HG03469 (cell line): Measurements from ENCODE around the gene CLIP4.

Experiments used
- ATAC-seq: cut with Tn5 transposase; IDR thresholded peaks from one replicate; pipeline ENCODE4 v1.9.1; 2021; ENCODE audit warnings: mild to moderate bottlenecking, moderate library complexity, moderate number of reproducible peaks; ENCODE audit not compliant: unreplicated experiment

The CLIP4 gene

DNA sequence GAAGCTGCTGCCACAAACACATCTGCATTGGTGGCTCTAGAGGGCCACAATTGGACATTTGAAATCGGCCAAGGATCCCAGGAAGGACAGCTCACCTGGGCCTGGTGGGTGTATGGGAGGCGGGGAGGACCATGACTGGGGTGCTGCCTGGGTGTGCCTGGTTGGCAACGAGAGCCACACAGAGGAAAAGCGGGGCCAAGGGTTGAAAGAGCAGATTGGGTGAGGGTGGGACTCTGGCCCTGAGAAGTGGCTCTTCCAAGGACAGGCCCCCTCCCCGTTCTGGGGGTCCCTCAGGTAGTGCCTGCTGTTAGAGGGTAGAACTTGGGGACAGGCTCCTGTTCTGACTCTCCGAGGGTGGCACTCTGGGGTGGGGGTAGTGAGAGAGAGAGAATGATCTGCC lies 102.9 kb downstream of the CLIP4 start:
- no peak for ATAC-seq

DNA sequence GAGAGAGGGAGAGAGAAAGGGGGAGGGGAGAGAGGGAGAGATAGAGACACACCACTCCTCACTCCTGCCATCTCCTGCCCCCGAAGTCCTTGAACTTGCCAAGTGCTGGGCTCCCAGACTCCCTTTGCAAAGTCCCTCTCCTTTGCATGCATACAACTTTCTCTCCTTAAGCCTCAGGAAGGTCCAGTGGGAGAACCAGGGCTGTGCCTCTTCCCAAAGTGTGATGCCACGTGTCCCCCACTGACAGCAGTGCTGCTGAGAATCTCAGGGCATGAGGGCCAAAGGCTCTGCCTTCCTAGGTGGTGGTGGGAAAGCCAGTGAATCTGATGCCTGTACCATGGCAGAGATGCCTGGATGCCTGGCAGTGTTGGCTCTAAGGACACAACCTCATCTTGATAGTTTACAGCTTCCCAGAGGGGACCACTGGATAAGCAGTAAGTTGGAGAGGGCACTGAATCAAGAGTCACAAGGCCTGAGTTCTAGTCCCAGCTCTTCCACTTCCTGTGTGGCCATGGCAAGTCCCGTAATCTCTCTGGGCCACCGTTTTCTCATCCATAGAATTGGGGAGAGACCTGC lies 103.4 kb downstream of the CLIP4 start:
- no peak for ATAC-seq

DNA sequence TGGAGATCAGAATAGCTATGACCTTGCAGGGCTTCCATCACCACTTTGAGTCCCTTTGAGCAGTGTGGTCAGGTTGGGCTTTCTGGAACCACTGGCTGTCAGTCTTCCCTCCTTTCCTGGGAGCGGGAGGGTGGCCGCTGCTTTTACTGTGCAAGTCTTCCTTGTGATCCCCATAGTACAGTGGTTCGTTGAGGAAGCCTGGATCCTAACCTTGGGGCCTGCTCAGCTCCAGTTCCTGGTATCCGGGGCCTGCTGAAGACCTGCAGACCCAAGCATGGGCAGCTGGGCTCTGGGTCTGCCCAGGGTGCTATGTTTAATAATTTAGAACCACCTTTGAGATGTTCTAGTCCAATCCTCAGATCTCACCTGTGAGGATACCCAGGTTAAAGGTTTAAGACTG lies 104.2 kb downstream of the CLIP4 start:
- no peak for ATAC-seq

DNA sequence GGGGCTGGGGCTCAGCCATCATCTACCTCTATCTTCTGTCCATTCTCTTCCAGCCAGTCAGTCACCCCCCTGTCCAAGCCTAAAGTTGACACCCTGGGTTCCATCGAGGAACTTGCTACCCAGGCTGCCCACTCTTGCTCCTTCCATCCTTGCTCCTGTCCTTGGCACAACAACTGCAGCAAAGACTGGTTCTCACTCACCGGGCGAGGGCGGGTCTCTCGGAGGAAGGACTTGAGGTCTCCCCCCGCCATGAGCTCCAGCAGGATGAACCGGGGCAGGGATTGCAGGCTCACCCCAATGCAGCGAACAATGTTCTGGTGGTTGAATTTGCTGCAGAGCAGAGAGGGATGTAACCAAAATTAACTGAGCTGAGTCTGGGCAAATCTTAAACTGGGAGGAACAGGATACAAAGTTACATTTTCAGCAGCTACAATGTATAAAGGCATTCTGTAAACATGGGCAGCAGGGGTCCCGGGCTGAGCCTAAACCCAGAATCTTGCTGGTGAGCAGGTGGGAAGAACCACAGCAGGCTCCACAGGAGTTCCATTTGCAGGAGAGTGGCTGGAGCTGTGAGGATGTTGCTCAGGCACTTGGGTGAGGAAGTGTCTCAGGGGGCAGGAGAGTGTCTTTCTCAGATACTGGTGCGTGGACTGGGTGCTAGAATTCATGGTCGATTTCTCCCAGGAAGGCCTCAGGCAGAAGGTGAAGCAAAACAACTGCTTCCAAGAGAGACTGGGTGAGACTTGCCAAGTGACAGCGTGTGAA lies 105.5 kb downstream of the CLIP4 start:
- no peak for ATAC-seq

DNA sequence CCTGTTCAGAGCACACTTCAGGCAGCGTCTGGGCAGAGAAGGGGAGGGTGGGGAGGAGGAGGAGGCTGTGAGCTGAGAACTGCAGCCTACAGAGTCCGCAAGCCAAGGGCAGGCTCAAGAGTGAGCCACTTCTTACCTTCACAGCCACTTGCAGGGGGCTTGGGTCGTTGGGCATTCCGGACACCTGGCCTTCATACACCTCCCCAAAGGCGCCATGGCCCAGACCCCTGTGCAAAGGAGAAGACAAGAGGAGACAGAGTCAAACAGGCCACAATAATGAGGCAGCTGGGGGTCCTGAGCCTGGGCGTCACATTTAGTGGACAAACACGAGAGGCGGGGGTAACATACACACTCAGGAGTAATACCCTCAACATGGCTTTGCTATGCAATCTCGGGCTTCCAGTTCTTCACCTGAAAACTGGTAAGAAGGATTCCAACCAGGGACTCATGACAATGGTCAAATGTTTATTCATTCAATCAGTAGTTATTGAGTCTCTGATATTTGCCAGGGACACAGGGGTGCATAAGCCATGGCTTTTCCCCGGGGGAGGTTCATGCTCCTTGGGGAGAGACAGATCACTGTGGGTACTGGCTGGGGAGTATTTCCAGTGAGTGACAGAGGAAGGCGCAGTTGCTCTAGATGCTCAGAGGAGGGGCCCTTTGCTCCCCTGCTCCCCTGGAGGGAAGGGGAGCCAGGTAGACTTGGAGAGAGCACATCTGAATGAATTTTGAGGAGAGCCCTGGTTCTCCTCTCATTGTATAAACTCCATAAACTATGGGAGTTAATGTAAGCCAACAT lies 107.4 kb downstream of the CLIP4 start:
- ATAC-seq: no peak

DNA sequence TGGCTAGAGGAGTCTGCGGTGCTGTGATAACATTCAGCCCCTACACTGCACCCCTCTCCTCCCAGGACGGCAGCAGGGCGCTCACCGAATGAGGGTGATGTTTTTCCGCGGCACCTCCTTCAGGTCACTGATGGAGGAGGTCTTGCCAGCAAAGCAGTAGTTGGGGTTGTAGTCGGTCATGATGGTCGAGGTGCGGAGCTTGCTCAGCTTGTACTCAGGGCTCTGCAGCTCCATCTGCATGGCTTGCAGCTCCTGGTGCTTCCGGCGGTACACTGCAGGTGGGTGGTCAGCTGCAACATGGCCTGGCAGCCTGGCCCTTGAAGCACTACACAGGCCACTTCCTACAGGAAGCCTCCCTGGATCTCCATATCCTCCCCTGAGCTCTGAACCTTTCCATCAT lies 108.0 kb downstream of the CLIP4 start:
- no peak for ATAC-seq

DNA sequence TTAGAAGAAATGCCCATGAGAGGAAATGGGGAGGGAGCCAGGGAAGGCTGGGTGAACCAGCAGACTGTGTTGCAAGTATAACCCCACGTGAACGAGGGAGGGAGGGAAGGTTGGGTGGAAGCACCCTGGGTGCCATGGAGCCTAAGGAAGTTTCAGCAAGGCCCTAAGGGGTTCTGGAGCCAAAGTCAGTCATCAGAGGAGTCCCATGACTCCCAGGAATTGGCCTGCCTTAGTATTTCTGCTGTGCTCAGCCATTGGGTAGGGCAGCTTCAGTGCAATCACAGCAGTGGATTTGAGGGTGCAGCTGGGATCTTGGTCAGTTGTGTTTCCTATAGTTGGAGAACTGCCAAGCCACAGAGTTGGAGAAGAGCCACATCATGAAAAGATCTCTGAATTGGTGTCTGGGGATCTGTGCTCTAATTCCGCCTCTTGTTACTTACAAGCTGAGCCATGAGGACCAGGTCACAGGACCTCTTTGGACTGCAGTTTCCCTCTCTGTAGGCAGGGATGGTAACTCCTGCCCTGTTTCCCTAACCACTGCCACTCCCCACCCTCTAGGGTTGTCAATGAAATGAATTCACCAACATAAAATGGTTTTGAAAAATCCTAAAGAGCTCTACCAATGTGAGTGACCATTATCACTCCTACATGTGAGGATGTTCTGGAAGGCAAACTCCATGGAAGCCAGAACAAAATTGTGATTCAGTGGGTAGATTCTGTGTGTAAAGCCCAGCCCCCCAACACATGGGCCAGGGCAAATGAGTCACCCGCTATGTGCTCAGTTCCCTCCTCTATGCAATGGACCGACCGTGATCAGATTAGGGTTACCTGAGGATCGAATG lies 108.9 kb downstream of the CLIP4 start:
- no peak for ATAC-seq

DNA sequence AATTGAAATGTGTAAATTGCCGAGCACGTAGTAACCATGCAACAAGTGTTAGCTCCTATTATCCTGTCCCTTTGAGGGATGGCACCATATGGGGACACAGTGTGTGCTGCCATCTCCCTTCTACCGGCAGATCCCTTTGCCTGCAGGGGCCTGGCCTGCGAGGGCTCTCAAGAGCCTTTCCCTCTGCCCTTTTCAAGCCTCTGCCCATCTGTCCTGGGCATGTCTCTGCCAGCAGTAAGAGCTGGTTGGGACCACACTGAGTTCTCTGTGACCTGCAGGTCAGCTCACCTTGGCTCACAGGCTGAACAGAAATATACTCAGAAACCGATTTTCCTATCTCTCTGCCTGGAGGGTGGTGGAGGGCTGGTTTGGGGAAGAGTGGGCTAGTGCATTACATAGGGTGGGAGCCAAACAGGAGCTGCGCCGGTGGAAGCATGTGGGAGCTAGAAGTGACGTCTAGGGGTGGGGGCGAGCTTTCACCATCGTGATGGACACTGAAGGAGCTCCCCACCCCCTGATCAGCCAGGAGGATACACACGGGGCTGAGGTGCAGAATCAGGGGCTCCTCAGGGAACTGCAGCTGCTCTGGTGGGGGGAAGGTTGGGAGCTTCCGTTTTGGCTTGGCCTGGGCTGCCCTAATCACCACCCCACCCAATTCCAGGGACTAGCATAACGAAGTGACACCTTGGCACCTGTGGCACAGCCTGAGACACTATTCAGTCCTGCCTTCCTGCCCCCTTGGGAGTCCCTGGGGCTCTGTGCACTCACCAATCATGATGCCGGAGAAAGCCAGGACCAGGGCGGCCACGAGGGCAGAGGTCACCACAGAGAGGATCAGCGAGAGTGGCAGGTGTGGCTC lies 109.7 kb downstream of the CLIP4 start:
- no peak for ATAC-seq

DNA sequence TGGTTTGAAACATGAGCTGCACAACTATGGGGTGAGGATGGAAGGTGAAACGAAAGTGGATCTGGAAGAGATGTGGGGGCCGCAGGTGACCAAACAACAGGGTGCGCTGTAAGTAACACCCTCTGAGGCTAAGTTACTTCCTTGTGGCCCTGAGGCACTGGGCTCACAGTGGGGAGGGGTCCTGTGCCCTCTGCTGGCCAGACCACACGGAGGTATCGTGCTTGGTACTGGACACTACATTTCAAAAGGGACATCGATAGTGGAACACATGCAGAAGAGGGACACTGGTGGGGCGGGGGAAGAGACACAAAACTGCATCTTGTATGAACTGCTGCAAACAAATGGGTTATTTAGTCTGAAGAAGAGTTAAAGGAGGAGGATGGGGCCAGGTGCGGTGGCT lies 110.6 kb downstream of the CLIP4 start:
- ATAC-seq: no peak

DNA sequence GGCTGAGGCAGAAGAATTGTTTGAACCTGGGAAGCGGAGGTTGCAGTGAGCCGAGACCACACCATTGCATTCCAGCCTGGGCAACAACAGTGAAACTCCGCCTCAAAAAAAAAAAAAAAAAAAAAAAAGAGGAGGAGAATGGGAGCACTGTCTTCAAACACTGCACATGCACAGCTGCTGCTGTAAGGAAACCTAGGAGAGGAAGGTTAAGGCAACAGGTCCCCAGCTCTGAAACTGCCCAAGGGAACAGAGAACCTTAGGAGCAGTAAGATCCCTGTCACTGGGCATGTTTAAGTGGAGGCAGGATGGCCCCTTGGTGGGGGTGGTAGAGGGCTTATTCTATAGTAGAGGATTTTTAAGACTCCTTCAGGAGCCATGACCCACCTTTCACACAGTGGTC lies 111.2 kb downstream of the CLIP4 start:
- ATAC-seq: no peak

DNA sequence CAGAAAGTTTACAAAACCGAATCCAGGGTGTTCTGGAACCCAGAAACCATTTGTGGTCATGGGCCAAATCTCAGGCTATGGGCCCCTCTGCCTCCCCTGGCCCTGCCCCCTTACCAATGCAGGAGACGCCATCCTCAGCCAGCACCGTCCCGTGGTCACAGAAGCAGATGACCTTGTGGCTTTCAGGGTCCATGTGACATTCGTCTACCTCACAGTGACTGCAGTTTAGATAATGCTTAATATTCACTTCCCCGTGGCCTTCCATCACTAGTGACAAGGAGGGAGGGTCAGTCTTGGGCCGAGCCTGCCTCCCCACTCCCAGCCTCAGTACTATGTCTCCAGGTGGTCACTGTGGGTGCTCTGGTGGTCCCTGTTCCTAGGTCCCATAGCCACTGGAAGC lies 111.6 kb downstream of the CLIP4 start:
- ATAC-seq: no peak

DNA sequence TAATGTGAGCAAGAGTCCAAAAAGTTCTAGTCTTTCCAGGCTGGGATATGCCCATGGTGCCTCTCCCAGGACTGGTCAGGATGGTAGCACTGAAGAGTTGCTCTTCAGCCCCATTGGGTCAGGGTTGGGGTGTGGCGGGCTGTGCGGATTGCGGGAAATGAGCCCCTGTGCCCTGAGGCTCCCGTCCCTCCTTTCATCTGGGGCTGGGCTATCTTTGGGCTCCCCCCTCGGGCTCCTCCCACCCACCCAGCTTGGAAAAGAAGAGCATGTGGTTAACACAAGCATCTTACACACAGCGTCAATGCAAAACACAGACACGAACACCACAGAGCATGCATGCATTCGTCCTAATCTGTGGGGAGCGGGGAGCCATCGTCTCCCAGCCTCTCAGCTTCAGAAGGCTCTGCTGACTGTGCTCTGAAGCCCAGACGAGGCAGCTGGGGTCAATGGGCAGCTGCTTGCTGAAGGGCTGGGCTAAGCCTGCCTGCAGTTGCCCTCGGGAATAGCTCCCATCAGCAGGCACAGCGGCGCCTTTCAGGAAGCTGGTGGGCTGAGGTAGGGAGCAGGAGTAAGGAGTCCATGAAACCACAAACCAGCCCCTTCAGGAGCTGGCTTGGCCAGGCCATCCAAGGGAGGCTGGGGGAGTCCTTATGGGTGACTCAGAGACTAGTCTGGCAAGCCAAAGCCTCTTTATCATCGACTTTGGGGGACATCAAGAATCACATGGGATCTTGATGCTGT lies 112.9 kb downstream of the CLIP4 start:
- ATAC-seq: no peak

DNA sequence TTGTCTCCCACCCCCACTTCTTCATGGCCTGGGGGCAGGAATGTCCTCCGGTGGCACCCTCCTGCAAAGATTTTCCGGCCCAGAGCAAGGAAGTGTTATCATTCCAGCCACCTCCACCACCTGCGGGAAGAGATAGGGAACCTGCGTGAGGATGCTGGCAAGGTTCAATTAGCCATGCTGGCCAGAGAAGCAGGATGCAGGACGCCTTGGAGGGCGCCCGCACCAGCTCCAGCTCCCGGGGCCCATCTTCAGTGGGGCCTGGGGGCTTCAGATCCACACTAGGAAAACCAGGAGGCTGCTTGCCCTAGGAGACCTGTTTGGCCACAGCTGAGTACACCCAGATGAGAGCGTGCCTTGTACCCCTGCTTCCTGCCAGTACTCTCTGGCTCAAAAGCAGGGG lies 113.7 kb downstream of the CLIP4 start:
- ATAC-seq: no peak

DNA sequence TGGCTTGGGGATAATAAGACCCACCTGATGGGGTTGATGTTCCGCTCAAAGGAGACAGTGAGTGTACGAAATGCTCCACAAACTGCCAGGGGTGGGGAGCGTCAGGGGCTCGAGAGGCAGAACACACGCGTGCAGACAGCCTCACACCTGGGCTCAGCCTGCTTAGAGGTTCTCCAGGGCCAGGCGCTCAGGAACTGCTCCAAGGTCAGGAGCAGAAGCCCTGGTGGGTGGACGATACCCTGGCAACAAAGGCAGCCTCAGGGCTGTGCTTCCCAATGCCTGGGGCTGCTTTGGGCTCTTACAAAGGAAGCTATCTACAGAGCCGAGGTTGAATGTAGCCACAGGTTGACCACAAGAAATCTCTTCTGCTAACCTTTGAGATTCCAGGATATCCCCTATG lies 114.4 kb downstream of the CLIP4 start:
- ATAC-seq: no peak

DNA sequence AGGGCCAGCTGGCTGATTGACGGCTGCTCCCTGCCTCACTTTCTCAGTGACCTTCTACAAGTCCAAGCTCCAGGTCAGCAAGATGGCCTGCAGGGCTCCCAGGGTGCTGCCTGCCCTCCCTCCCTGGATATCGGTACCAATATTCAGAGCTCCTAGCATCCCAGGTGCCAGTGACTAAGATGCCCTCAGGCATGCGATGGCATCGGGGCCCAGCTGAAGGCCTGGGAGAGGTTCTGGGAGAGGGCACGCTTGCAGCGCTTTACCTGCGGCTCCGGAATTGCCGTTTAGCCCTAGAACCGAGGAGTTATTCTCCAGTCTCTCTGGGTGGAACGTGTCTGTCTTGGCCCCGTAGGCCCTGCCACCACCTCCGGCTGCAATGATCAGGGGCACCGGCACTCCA lies 116.8 kb downstream of the CLIP4 start:
- no peak for ATAC-seq

DNA sequence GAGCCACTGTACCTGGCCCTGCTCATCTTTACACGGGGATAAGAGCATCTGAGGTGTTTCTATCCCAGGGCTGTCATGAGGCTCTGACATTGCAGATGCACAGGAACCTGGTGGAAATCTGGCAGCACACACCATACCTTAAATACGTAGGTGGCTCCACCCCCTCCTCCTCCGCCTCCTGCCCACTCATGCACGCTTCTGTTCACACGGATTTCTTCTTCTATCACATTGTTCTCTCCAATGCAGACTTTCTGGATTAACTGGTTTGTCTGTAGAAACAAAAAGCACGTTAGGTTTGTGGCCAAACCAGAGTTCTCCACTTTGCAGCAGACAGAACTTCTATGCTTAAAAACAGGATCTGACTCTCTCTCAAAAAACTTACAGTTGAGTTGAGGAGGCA lies 118.2 kb downstream of the CLIP4 start:
- no peak for ATAC-seq

DNA sequence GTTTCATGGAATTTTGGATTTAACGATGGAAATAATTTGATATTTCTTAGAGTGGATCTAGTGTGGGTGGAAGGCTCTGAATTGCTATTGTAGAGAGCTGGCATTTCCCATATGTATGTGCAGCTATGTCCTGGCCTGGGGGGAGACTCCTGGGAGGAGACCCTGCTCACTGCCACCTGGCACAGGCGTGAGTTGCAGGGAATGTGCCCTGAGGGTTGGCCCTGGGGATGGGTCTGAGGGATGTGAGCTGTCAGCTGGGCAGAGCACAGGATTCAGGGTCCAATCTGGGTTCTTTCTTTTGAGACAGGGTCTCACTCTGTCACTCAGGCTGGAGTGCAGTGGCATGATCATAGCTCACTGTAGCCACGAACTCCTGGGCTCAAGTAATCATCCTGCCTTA lies 120.2 kb downstream of the CLIP4 start:
- ATAC-seq: no peak

DNA sequence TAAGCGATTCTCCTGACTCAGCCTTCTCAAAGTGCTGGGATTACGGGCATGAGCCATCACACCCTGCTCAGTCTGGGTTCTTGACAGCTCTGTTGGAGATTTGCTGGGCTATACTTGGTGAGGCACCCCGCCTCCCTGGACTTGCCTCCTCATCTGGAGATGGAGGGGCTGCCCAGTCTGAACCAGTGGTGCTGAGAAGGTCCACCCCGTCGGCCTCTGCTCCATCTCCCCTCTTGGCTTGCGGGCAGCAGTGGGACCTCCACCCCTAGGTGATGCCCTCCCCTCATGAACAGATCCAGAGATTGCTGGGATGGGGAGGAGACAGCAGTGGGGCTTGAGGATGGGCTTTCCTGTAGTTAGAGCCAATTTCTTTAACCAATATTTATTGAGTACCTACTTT lies 120.9 kb downstream of the CLIP4 start:
- ATAC-seq: no peak

DNA sequence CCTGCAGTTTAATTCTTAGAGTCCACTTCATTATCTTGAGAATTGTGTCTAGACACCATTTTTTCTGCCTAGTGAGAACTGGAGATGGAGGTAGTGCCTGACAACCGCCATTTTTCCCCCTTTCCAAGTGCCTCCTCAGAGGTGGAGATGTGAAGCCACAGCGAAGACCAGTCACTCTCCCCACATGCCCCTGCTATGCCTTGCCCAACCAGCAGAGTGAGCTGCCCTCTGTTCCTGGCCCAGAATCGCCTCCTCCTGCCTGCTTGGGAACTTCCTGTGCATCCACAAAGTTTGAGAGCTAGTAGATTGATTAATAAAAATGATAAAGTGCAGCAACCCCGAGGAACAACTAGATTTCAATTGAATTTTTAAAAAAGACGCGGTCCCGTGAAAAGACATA lies 123.3 kb downstream of the CLIP4 start:
- no peak for ATAC-seq
